ENCODE results near the gene PCDHA7. TPM values are rescaled to one million over a fixed set of nuclear protein-coding genes. Genes with fewer than 3 reads are reported as not detected.
A peak's percentile ranks its signal among the peaks of the same experiment; 100 is the strongest.
"Not testable (repeated sequence)": the region's sequence is repeated elsewhere in the genome, so short reads cannot be mapped to it uniquely, and the experiment has no call there.

PCDHA7 gene
- total RNA-seq, 2 experiments from 2014 or later = not detected

DNA sequence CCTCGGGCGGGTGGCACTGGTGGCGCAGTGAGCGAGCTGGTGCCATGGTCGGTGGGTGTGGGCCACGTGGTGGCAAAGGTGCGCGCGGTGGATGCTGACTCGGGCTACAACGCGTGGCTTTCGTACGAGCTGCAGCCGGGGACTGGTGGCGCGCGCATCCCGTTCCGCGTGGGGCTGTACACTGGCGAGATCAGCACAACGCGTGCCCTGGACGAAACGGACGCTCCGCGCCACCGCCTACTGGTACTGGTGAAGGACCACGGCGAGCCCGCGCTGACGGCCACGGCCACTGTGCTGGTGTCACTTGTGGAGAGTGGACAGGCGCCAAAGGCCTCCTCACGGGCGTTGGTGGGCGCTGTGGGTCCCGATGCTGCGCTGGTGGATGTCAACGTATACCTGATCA is 25.2 kb upstream of the PCDHA7 start:
- H3K4me1 Mint-ChIP-seq (ENCODE audit: low read depth) = no peaks in the 10 kb centered on the region
- H3K36me3 Mint-ChIP-seq (ENCODE audit: low read depth) = peaks cover 6% of the 10 kb centered on the region
- peaks cover 23% of the 10 kb centered on the region for H3K9me3 Mint-ChIP-seq
- CTCF ChIA-PET = interaction anchor here (1.0 kb wide), 1 partner anchor 14 kb away, joined by 3 read pairs; no protein-coding TSS in a partner anchor
- H3K4me3 Mint-ChIP-seq = no peak overlapping the region
- no peak overlapping the region for H3K27ac Mint-ChIP-seq
- peaks cover 20% of the 10 kb centered on the region for H3K27me3 Mint-ChIP-seq
- ATAC-seq (no peak), DNase-seq (no peak)
- intact Hi-C loops (cut with micrococcal nuclease) = no loop called here
- POLR2A ChIA-PET = no interaction called here
- no peak for TF ChIP-seq CTCF (IDR thresholded peaks at IDR 0.05)

DNA sequence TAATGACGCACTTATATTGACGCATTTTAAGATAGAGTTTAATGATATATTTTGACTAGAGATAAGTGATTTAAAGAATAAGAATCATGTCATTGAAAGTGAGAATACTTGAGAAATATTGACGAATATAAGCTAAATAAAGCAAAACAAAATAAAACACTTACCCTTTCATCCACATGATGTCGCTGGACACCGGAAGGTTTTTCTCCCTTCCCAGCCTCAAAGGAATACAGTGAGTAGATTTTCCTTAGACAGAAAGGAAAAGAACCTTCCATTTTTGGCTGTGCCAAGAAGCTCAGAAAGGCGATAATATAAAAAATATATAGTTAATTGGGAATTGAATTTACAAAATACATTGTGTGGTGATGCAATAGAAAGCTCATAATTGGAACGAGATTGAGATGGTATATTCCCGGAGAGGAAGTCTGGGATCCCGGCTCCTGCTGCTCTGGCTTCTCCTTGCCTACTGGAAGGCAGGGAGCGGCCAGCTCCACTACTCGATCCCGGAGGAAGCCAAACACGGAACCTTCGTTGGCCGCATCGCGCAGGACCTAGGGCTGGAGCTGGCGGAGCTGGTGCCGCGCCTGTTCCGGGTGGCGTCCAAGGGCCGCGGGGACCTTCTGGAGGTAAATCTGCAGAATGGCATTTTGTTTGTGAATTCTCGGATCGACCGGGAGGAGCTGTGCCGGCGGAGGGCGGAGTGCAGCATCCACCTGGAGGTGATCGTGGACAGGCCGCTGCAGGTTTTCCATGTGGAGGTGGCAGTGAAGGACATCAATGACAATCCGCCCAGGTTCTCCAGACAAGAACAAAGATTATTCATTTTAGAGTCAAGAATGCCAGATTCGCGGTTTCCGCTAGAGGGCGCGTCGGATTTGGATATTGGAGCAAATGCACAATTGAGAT is 12.4 kb upstream of the PCDHA7 start, which contains the start of gene PCDHA5:
TSS of gene PCDHA5 (plus strand) at position 239 of the 906 bp plus-strand sequence.
- TF ChIP-seq CTCF (IDR thresholded peaks at IDR 0.05) = no peak
- H3K4me1 Mint-ChIP-seq (ENCODE audit: low read depth) = no peaks in the 10 kb centered on the region
- peaks cover 4% of the 10 kb centered on the region for H3K36me3 Mint-ChIP-seq (ENCODE audit: low read depth)
- intact Hi-C loops (cut with micrococcal nuclease) = no loop called here
- DNase-seq = peak; percentile 58
- ChIA-PET CTCF (interaction anchor here (0.7 to 2.0 kb wide), 3 partner anchors 19 to 701 kb away, joined by 3 to 7 read pairs (median 6); partner anchors contain the start of gene PCDHA8), POLR2A (interaction anchor here (0.6 kb wide), 1 partner anchor 491 kb away, joined by 3 read pairs; no protein-coding TSS in a partner anchor)
- H3K9me3 Mint-ChIP-seq = peaks cover 5% of the 10 kb centered on the region
- H3K27ac Mint-ChIP-seq = no peak within 1 kb of the TSS
- H3K27me3 Mint-ChIP-seq = peaks cover 6% of the 10 kb centered on the region
- no peak for ATAC-seq
- H3K4me3 Mint-ChIP-seq = no peak within 1 kb of the TSS

- Mint-ChIP-seq H3K4me3 (no peak overlapping the region), H3K36me3 (ENCODE audit: low read depth) (peaks cover 4% of the 10 kb centered on the region), H3K27ac (no peak overlapping the region), H3K9me3 (peaks cover 5% of the 10 kb centered on the region), H3K4me1 (ENCODE audit: low read depth) (no peaks in the 10 kb centered on the region), H3K27me3 (peaks cover 11% of the 10 kb centered on the region)
- ChIA-PET CTCF (interaction anchor here (0.7 to 2.0 kb wide), 3 partner anchors 19 to 701 kb away, joined by 3 to 7 read pairs (median 6); partner anchors contain the start of gene PCDHA8), POLR2A (no interaction called here)
- DNase-seq = no peak
- no peak for TF ChIP-seq CTCF (IDR thresholded peaks at IDR 0.05)
- intact Hi-C loops (cut with micrococcal nuclease) = no loop called here
- ATAC-seq = no peak
Measured at GRCh38 chr5:140822281-140822629, 11.8 kb upstream of the PCDHA7 start.

DNA sequence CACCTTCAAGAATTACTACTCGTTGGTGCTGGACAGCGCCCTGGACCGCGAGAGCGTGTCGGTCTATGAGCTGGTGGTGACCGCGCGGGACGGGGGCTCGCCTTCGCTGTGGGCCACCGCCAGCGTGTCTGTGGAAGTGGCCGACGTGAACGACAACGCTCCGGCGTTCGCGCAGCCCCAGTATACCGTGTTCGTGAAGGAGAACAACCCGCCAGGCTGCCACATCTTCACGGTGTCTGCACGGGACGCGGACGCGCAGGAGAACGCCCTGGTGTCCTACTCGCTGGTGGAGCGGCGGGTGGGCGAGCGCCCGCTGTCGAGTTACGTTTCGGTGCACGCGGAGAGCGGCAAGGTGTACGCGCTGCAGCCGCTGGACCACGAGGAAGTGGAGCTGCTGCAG is 11.1 kb upstream of the PCDHA7 start:
- H3K36me3 Mint-ChIP-seq (ENCODE audit: low read depth); POLR2A ChIA-PET; CTCF ChIA-PET; DNase-seq; H3K4me3 Mint-ChIP-seq; H3K4me1 Mint-ChIP-seq (ENCODE audit: low read depth); H3K27ac Mint-ChIP-seq; intact Hi-C loops (cut with micrococcal nuclease); H3K9me3 Mint-ChIP-seq; ATAC-seq: not testable (repeated sequence)
- peaks cover 11% of the 10 kb centered on the region for H3K27me3 Mint-ChIP-seq

DNA sequence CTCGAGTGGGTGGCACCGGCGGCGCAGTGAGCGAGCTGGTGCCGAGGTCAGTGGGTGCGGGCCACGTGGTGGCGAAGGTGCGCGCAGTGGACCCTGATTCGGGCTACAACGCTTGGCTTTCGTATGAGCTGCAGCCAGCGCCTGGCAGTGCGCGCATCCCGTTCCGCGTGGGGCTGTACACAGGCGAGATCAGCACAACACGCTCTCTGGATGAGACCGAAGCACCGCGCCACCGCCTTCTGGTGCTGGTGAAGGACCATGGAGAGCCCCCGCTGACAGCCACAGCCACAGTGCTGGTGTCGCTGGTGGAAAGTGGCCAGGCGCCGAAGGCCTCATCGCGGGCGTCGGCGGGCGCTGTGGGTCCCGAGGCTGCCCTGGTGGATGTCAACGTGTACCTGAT is 10.6 kb upstream of the PCDHA7 start:
- no peak for TF ChIP-seq CTCF (IDR thresholded peaks at IDR 0.05)
- Mint-ChIP-seq H3K9me3 (peaks cover 7% of the 10 kb centered on the region), H3K36me3 (ENCODE audit: low read depth) (peaks cover 5% of the 10 kb centered on the region), H3K27ac (no peak overlapping the region), H3K4me3 (no peak overlapping the region), H3K4me1 (ENCODE audit: low read depth) (no peaks in the 10 kb centered on the region), H3K27me3 (peaks cover 15% of the 10 kb centered on the region)
- intact Hi-C loops (cut with micrococcal nuclease) = no loop called here
- CTCF ChIA-PET = no interaction called here
- ATAC-seq = no peak
- POLR2A ChIA-PET = no interaction called here
- DNase-seq = no peak

Measured in activated CD8-positive, alpha-beta T cell treated with anti-CD3 and anti-CD28 coated beads for 36 hours (primary cell).